ENCODE data around the gene NET1. TPM values are rescaled to one million over a fixed set of nuclear protein-coding genes. Genes with fewer than 3 reads are reported as not detected.

NET1 gene
- polyA plus RNA-seq, 2 of the 4 experiments (the other 2 are of a cell fraction), result 42.9 to 132 TPM

DNA sequence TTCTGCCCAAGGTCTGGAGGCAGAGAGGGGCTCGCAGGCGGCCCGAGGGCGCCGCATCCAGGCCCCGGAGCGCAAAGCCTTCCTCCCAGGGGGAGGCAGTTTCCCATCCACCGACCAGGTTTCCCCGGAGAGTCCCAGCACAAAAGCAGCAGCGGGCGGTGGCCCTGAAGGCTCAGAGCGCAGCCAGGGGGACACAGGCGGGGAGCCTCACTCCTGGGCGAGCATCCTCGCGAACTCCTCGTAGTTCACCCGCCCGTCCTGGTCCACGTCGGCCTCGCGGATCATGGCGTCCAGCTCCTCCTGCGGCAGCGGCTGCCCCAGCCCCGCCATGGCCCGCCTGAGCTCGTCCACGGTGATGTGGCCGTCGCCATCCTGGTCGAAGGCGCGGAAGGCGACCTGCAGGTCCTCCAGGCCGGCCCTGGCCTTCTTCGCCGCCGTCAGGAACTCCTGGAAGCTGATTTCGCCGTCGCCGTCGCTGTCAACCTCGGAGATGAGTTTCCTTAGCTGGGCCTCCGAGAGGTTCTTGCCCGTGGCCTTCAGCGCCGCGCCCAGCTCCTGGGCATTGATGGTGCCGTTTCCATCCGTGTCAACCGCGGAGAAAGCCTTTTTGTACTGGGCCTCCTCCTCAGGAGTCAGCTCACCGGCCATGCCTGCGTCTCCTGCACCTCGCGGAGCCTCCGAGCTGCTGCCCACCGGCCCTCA lies 86.6 kb downstream of the NET1 start:
- WGBS (ENCODE audit: missing lambda C conversion rate), result 91% methylated on average over 40 of the region's 61 CpGs
- TF ChIP-seq CBX8 (IDR thresholded peaks at IDR 0.05) (no peak), CHD2 (IDR thresholded peaks at IDR 0.05; ENCODE audit: low read length, partially characterized antibody) (no peak), MAFK (IDR thresholded peaks at IDR 0.05; ENCODE audit: partially characterized antibody) (no peak)
- TF ChIP-seq, protein P1, sequence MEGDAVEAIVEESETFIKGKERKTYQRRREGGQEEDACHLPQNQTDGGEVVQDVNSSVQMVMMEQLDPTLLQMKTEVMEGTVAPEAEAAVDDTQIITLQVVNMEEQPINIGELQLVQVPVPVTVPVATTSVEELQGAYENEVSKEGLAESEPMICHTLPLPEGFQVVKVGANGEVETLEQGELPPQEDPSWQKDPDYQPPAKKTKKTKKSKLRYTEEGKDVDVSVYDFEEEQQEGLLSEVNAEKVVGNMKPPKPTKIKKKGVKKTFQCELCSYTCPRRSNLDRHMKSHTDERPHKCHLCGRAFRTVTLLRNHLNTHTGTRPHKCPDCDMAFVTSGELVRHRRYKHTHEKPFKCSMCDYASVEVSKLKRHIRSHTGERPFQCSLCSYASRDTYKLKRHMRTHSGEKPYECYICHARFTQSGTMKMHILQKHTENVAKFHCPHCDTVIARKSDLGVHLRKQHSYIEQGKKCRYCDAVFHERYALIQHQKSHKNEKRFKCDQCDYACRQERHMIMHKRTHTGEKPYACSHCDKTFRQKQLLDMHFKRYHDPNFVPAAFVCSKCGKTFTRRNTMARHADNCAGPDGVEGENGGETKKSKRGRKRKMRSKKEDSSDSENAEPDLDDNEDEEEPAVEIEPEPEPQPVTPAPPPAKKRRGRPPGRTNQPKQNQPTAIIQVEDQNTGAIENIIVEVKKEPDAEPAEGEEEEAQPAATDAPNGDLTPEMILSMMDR (IDR thresholded peaks at IDR 0.05), result no peak
- ChIA-PET POLR2A (interaction anchor here (1.4 kb wide), 1 partner anchor 53 kb away, joined by 3 read pairs; no protein-coding TSS in a partner anchor), CTCF (interaction anchor here (1.1 to 4.8 kb wide), 4 partner anchors 11 to 124 kb away, joined by 3 to 23 read pairs (median 4); no protein-coding TSS in a partner anchor)
- FAIRE-seq, result no peak
- no peak overlapping the region for H3K4me2 ChIP-seq
- no peak overlapping the region for H3K27ac ChIP-seq
- H3K9me3 ChIP-seq, result no peaks in the 10 kb centered on the region
- H3K4me1 ChIP-seq, result peaks cover 5% of the 10 kb centered on the region
- H3K4me3 ChIP-seq, result no peak overlapping the region
- no peak for ATAC-seq
- no peak for DNase-seq (ENCODE audit: low read depth in 1 of 2, low spot score in 1 of 2)

DNA sequence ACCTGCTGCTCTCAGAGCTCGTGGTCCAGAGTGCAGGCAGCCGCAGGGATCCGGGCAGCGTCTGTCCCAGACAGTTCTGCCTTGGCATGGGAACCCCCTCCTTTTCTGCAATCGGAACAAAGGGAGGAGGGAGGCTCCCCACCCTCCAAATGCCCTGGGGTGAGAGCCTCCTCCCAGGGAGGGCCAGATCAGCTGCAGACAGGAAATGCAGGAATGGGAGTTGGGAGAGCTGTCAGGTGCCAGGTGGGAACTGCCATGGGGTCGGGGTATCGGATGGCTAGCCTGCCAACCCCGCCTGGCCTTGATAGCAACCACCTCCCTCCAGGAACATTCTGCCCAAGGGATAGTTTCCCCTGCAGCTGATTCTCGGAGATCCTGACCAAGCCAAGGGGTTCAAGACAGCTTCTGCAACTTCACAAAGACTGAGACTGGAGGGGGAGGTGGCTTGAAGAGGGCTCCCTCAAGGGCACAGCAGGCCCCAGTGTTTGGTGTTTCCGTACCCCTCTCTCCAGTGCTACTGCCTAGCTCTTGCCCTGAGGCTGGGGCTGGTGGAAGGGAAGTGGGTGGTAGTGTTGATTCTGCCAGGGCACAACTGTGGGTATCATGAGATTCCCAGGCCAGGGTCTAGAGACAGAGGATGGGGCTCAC lies 87.3 kb downstream of the NET1 start, which contains the start of gene CALML5:
Gene CALML5, minus strand, starts transcription at position 78 of the 648 bp plus-strand sequence. CDS start 132 bp downstream, outside the sequence.
- TF ChIP-seq EP300 (IDR thresholded peaks at IDR 0.05), result no peak
- no peak for TF ChIP-seq ESRRA (IDR thresholded peaks at IDR 0.05; ENCODE audit: borderline replicate concordance, low read length)
- TF ChIP-seq, protein P2, sequence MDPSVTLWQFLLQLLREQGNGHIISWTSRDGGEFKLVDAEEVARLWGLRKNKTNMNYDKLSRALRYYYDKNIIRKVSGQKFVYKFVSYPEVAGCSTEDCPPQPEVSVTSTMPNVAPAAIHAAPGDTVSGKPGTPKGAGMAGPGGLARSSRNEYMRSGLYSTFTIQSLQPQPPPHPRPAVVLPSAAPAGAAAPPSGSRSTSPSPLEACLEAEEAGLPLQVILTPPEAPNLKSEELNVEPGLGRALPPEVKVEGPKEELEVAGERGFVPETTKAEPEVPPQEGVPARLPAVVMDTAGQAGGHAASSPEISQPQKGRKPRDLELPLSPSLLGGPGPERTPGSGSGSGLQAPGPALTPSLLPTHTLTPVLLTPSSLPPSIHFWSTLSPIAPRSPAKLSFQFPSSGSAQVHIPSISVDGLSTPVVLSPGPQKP (IDR thresholded peaks at IDR 0.05; ENCODE audit: low read depth, low read length), result no peak
- TF ChIP-seq NFE2L2 (conservative IDR thresholded peaks at IDR 0.05; ENCODE audit: low read length), result no peak
- no peak for TF ChIP-seq EHF (CRISPR knock-in tag; IDR thresholded peaks at IDR 0.05)
- TF ChIP-seq, protein P3, sequence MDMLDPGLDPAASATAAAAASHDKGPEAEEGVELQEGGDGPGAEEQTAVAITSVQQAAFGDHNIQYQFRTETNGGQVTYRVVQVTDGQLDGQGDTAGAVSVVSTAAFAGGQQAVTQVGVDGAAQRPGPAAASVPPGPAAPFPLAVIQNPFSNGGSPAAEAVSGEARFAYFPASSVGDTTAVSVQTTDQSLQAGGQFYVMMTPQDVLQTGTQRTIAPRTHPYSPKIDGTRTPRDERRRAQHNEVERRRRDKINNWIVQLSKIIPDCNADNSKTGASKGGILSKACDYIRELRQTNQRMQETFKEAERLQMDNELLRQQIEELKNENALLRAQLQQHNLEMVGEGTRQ (IDR thresholded peaks at IDR 0.05), result no peak
- TF ChIP-seq RAD21 (conservative IDR thresholded peaks at IDR 0.05 in 1 of 2, IDR thresholded peaks at IDR 0.05 in 1 of 2), result no peak
- TF ChIP-seq, protein P4, sequence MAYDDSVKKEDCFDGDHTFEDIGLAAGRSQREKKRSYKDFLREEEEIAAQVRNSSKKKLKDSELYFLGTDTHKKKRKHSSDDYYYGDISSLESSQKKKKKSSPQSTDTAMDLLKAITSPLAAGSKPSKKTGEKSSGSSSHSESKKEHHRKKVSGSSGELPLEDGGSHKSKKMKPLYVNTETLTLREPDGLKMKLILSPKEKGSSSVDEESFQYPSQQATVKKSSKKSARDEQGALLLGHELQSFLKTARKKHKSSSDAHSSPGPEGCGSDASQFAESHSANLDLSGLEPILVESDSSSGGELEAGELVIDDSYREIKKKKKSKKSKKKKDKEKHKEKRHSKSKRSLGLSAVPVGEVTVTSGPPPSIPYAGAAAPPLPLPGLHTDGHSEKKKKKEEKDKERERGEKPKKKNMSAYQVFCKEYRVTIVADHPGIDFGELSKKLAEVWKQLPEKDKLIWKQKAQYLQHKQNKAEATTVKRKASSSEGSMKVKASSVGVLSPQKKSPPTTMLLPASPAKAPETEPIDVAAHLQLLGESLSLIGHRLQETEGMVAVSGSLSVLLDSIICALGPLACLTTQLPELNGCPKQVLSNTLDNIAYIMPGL (CRISPR knock-in tag; IDR thresholded peaks at IDR 0.05; ENCODE audit: borderline replicate concordance), result no peak
- TF ChIP-seq ZNF302 (CRISPR knock-in tag; IDR thresholded peaks at IDR 0.05), result no peak
- TF ChIP-seq HOXB13 (CRISPR knock-in tag; IDR thresholded peaks at IDR 0.05; ENCODE audit: low read depth), result no peak
- TF ChIP-seq EHMT2 (IDR thresholded peaks at IDR 0.05; ENCODE audit: low read depth), result no peak
- TF ChIP-seq CBX8 (IDR thresholded peaks at IDR 0.05), result no peak
- TF ChIP-seq ZFP36 (IDR thresholded peaks at IDR 0.05; ENCODE audit: borderline replicate concordance, partially characterized antibody), result no peak
- no peak for TF ChIP-seq HEYL (CRISPR knock-in tag; IDR thresholded peaks at IDR 0.05)
- no peak for TF ChIP-seq HOXA7 (CRISPR knock-in tag; IDR thresholded peaks at IDR 0.05)
- no peak for TF ChIP-seq CBX2 (IDR thresholded peaks at IDR 0.05; ENCODE audit: borderline replicate concordance, low read depth)
- POLR2A ChIA-PET, result interaction anchor here (1.4 kb wide), 1 partner anchor 53 kb away, joined by 3 read pairs; no protein-coding TSS in a partner anchor
- Histone ChIP-seq H3K4me2 (no peak within 1 kb of the TSS), H3K27ac (no peak within 1 kb of the TSS), H3K4me1 (no peaks in the 10 kb centered on the region), H3K9me3 (no peaks in the 10 kb centered on the region), H3K4me3 (no peak within 1 kb of the TSS)
- FAIRE-seq (no peak), DNase-seq (ENCODE audit: low read depth in 1 of 2, low spot score in 1 of 2) (no peak), ATAC-seq (no peak)
- CTCF ChIA-PET, result interaction anchor here (0.9 to 4.8 kb wide), 6 partner anchors 11 to 123 kb away, joined by 3 to 23 read pairs (median 4); no protein-coding TSS in a partner anchor
- 85% methylated on average over 10 of the region's 10 CpGs for WGBS (ENCODE audit: missing lambda C conversion rate)
